CD4-positive, CD25-positive, alpha-beta regulatory T cell (primary cell): ENCODE data around the gene SERPINB5. TPM values are rescaled to one million over a fixed set of nuclear protein-coding genes. Genes with fewer than 3 reads are reported as not detected.
"Not testable (repeated sequence)": the region's sequence is repeated elsewhere in the genome, so short reads cannot be mapped to it uniquely, and the experiment has no call there.

Source experiments
- ATAC-seq, 2 donors: fragments of 150-1000 bp; cut with Tn5 transposase; one replicate each; pipeline ENCODE4 v1.10.0; 2021; ENCODE audit warnings: low read depth in 2 of 2, moderate number of reproducible peaks in 2 of 2, moderate library complexity in 1 of 2
- DNase-seq, 3 donors: peaks; one replicate each; pipeline versions ENCODE4 v3.0.0 to v3.0.0-alpha.2; 2012 to 2022; ENCODE audit warnings: mixed read lengths in 1 of 3
- H3K27ac ChIP-seq: one replicate; pipeline ENCODE4 v1.7.0; 2013; ENCODE audit warnings: mild to moderate bottlenecking, low read length; ENCODE audit not compliant: insufficient read depth, poor library complexity, severe bottlenecking
- H3K27me3 ChIP-seq: one replicate; pipeline ENCODE4 v1.7.0; 2013; ENCODE audit warnings: low read length; ENCODE audit not compliant: control insufficient read depth, insufficient read depth
- H3K36me3 ChIP-seq: one replicate; pipeline ENCODE4 v1.7.0; 2013; ENCODE audit warnings: mild to moderate bottlenecking, low read length, moderate library complexity; ENCODE audit not compliant: control insufficient read depth, insufficient read depth
- H3K4me1 ChIP-seq: 2 replicates; pipeline ENCODE4 v1.7.0; 2013; ENCODE audit warnings: mild to moderate bottlenecking, low read length; ENCODE audit not compliant: insufficient read depth, control insufficient read depth, poor library complexity, severe bottlenecking
- H3K4me3 ChIP-seq: one replicate; pipeline ENCODE4 v1.7.0; 2013; ENCODE audit warnings: low read depth, mild to moderate bottlenecking, low read length, moderate library complexity
- H3K9me3 ChIP-seq, 2 experiments: 1 replicate in 1 of 2; 2 replicates in 1 of 2; pipeline ENCODE4 v1.7.0; 2013; ENCODE audit warnings: low read length in 2 of 2, mild to moderate bottlenecking in 1 of 2, moderate library complexity in 1 of 2; ENCODE audit not compliant: control insufficient read depth in 2 of 2
- H3K27ac Mint-ChIP-seq, 3 donors: one replicate each; pipeline ENCODE4 v1.8.0; 2020 to 2022; ENCODE audit warnings: mild to moderate bottlenecking in 3 of 3, mixed read lengths in 3 of 3, moderate library complexity in 2 of 3
- H3K27me3 Mint-ChIP-seq: one replicate; pipeline ENCODE4 v1.8.0; 2022; ENCODE audit warnings: mild to moderate bottlenecking, mixed read lengths
- H3K36me3 Mint-ChIP-seq: one replicate; pipeline ENCODE4 v1.8.0; 2020; ENCODE audit warnings: mixed read lengths
- H3K4me1 Mint-ChIP-seq, 4 donors: one replicate each; pipeline ENCODE4 v1.8.0; 2020 to 2022; ENCODE audit warnings: mixed read lengths in 4 of 4, mild to moderate bottlenecking in 1 of 4
- H3K4me3 Mint-ChIP-seq, 4 donors: one replicate each; pipeline ENCODE4 v1.8.0; 2020 to 2022; ENCODE audit warnings: mild to moderate bottlenecking in 4 of 4, mixed read lengths in 4 of 4, moderate library complexity in 3 of 4
- H3K9me3 Mint-ChIP-seq, 7 donors: one replicate each; pipeline ENCODE4 v1.8.0; 2020 to 2022; ENCODE audit warnings: mixed read lengths in 7 of 7, mild to moderate bottlenecking in 3 of 7, moderate library complexity in 2 of 7
- polyA plus RNA-seq, 4 donors: library from polyadenylated mRNA; unstranded; fragments of 300-500 nt; fragmentation: Illumina TruSeq; gene quantifications; one replicate each; pipeline ENCODE4 v1.2.3, GENCODE V29; 2021
- total RNA-seq: library from RNA; stranded (reverse); gene quantifications from one replicate; pipeline ENCODE4 v1.2.3, GENCODE V29; 2022

SERPINB5 gene
- total and polyA plus RNA-seq, 5 donors from 2014 or later = not detected

DNA sequence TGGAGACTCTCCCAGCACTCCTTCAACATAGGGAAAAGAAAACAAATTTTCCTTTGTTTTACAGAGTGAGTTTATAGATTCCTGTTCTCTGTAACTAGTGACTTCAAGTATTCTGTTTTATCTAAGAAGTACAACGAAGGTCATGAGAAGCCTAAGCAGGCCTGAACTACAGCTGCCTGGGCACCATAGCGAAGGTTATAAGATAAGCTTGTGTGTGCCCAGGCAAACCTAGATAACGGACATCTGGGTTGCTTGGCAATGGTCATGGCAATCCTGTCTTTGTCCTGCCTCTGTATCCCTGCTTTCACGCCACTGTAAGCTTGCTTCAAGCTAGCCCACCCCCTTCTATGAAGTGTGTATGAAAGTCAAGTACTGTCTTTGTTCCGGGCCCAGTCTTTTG lies 24.0 kb upstream of the SERPINB5 start:
- ATAC-seq, H3K27ac ChIP-seq, H3K36me3 ChIP-seq, H3K4me3 Mint-ChIP-seq, H3K9me3 Mint-ChIP-seq, H3K9me3 ChIP-seq, H3K4me3 ChIP-seq, DNase-seq, H3K36me3 Mint-ChIP-seq, H3K27me3 ChIP-seq, H3K4me1 Mint-ChIP-seq, H3K27ac Mint-ChIP-seq, H3K4me1 ChIP-seq, H3K27me3 Mint-ChIP-seq: not testable (repeated sequence)

- H3K9me3 Mint-ChIP-seq = no peaks in the 10 kb centered on the region
- H3K27me3 ChIP-seq = no peaks in the 10 kb centered on the region
- DNase-seq = no peak
- no peaks in the 10 kb centered on the region for H3K4me1 ChIP-seq
- H3K36me3 Mint-ChIP-seq = no peaks in the 10 kb centered on the region
- H3K27me3 Mint-ChIP-seq = no peaks in the 10 kb centered on the region
- ATAC-seq = no peak
- H3K4me3 ChIP-seq = no peak overlapping the region
- no peak overlapping the region for H3K4me3 Mint-ChIP-seq
- H3K4me1 Mint-ChIP-seq = no peaks in the 10 kb centered on the region
- H3K27ac ChIP-seq = no peak overlapping the region
- no peak overlapping the region for H3K27ac Mint-ChIP-seq
- no peaks in the 10 kb centered on the region for H3K36me3 ChIP-seq
- no peaks in the 10 kb centered on the region for H3K9me3 ChIP-seq
Observed at GRCh38 chr18:63454497-63454896, 22.3 kb upstream of the SERPINB5 start.

DNA sequence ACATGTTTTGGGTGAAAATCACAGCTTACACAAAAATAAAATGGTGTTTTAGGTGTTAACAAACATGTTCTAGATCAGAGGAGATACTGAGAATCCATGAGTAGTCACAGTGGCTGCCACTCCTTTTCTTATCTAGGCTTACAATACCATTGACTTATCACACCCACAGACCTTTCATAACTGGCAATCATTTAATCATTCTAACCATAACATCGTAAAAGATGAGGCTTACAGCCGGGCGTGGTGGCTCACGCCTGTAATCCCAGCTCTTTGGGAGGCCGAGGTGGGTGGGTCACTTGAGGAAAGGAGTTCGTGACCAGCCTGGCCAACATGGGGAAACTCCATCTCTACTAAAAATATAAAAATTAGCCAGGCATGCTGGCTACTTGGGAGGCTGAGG lies 18.8 kb upstream of the SERPINB5 start:
- peaks cover 25% of the 10 kb centered on the region for H3K27me3 Mint-ChIP-seq
- no peak overlapping the region for H3K4me3 Mint-ChIP-seq
- Histone ChIP-seq H3K9me3 (no peaks in the 10 kb centered on the region), H3K4me3 (no peak overlapping the region), H3K27ac (no peak overlapping the region), H3K27me3 (peaks cover 3% of the 10 kb centered on the region), H3K4me1 (no peaks in the 10 kb centered on the region), H3K36me3 (no peaks in the 10 kb centered on the region)
- ATAC-seq (no peak), DNase-seq (no peak)
- no peak overlapping the region for H3K27ac Mint-ChIP-seq
- peaks cover 0 to 3% (median 0%) of the 10 kb centered on the region in 7 donors for H3K9me3 Mint-ChIP-seq
- H3K4me1 Mint-ChIP-seq = no peaks in the 10 kb centered on the region
- no peaks in the 10 kb centered on the region for H3K36me3 Mint-ChIP-seq

GRCh38 chr18:63460414-63460813 lies 16.3 kb upstream of the SERPINB5 start:
- H3K9me3 ChIP-seq = no peaks in the 10 kb centered on the region
- no peak overlapping the region for H3K4me3 Mint-ChIP-seq
- no peaks in the 10 kb centered on the region for H3K4me1 ChIP-seq
- H3K27ac Mint-ChIP-seq = no peak overlapping the region
- H3K27me3 Mint-ChIP-seq = peaks cover 46% of the 10 kb centered on the region
- no peak overlapping the region for H3K4me3 ChIP-seq
- H3K4me1 Mint-ChIP-seq = no peaks in the 10 kb centered on the region
- no peak overlapping the region for H3K27ac ChIP-seq
- H3K27me3 ChIP-seq = peaks cover 18% of the 10 kb centered on the region
- H3K36me3 Mint-ChIP-seq = no peaks in the 10 kb centered on the region
- DNase-seq (no peak), ATAC-seq (no peak)
- peaks cover 0 to 3% (median 0%) of the 10 kb centered on the region in 7 donors for H3K9me3 Mint-ChIP-seq
- H3K36me3 ChIP-seq = no peaks in the 10 kb centered on the region

- H3K36me3 ChIP-seq = no peaks in the 10 kb centered on the region
- no peak for DNase-seq
- H3K27me3 Mint-ChIP-seq = peaks cover 69% of the 10 kb centered on the region
- no peaks in the 10 kb centered on the region for H3K4me1 Mint-ChIP-seq
- peaks cover 21% of the 10 kb centered on the region for H3K27me3 ChIP-seq
- H3K27ac Mint-ChIP-seq = no peak overlapping the region
- no peaks in the 10 kb centered on the region for H3K36me3 Mint-ChIP-seq
- H3K4me3 ChIP-seq = no peak overlapping the region
- no peak overlapping the region for H3K27ac ChIP-seq
- no peak overlapping the region for H3K4me3 Mint-ChIP-seq
- H3K9me3 ChIP-seq = no peaks in the 10 kb centered on the region
- ATAC-seq = no peak
- H3K4me1 ChIP-seq = no peaks in the 10 kb centered on the region
- peaks cover 0 to 3% (median 0%) of the 10 kb centered on the region in 7 donors for H3K9me3 Mint-ChIP-seq
Observed at GRCh38 chr18:63464434-63464833, 12.3 kb upstream of the SERPINB5 start.

DNA sequence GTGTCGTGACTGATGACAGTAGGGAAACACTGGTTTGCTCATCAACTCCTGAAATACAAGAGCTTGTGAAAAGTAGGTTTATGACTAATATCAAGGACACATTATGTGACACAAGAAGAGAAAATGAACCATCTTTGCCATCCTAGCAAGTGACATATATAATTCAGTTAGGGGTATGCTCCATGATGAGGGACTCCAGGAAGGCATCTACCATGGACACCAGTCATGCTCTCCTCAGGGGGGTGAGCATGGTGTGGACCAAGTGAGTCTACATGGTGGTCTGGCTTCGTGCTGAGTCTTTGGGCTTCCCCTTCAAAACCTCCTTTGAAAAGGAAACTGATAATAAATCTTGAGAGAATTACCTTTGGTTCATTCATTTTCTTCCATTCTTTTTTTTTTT lies 11.7 kb upstream of the SERPINB5 start:
- Mint-ChIP-seq H3K27me3 (peaks cover 69% of the 10 kb centered on the region), H3K4me3 (no peak overlapping the region), H3K36me3 (no peaks in the 10 kb centered on the region), H3K9me3 (peaks cover 0 to 3% (median 0%) of the 10 kb centered on the region in 7 donors), H3K4me1 (no peaks in the 10 kb centered on the region), H3K27ac (no peak overlapping the region)
- Histone ChIP-seq H3K4me3 (no peak overlapping the region), H3K27ac (no peak overlapping the region), H3K36me3 (no peaks in the 10 kb centered on the region), H3K4me1 (no peaks in the 10 kb centered on the region), H3K9me3 (no peaks in the 10 kb centered on the region), H3K27me3 (peaks cover 21% of the 10 kb centered on the region)
- no peak for ATAC-seq
- DNase-seq = no peak

DNA sequence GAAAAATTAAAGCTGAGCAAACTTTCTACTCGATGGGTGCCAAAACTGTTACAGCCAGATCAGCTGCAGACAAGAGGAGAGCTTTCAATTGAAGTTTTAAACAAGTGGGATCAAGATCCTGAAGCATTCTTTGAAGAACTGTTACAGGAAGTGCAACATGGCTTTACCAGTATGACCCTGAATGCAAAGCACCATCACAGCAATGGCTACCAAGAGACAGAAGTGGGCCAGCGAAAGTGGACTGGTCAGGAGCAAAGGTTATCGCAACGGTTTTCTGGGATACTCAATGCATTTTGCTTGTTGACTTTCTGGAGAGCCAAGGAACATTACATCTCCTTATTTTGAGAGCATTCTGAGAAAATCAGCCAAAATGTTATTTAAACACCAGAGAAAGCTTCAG lies 9.1 kb upstream of the SERPINB5 start:
- H3K4me3 Mint-ChIP-seq = no peak overlapping the region
- no peaks in the 10 kb centered on the region for H3K4me1 ChIP-seq
- no peaks in the 10 kb centered on the region for H3K4me1 Mint-ChIP-seq
- ATAC-seq (no peak), DNase-seq (no peak)
- no peaks in the 10 kb centered on the region for H3K36me3 Mint-ChIP-seq
- no peak overlapping the region for H3K27ac Mint-ChIP-seq
- no peaks in the 10 kb centered on the region for H3K36me3 ChIP-seq
- no peak overlapping the region for H3K4me3 ChIP-seq
- H3K27ac ChIP-seq = no peak overlapping the region
- H3K27me3 ChIP-seq = peaks cover 18% of the 10 kb centered on the region
- no peaks in the 10 kb centered on the region for H3K9me3 ChIP-seq
- no peaks in the 10 kb centered on the region for H3K9me3 Mint-ChIP-seq
- peaks cover 53% of the 10 kb centered on the region for H3K27me3 Mint-ChIP-seq

- no peak for DNase-seq
- no peak overlapping the region for H3K27ac ChIP-seq
- no peaks in the 10 kb centered on the region for H3K9me3 ChIP-seq
- H3K36me3 Mint-ChIP-seq = no peaks in the 10 kb centered on the region
- H3K27ac Mint-ChIP-seq = no peak overlapping the region
- peaks cover 45% of the 10 kb centered on the region for H3K27me3 Mint-ChIP-seq
- H3K4me3 Mint-ChIP-seq = no peak overlapping the region
- no peak overlapping the region for H3K4me3 ChIP-seq
- peaks cover 16% of the 10 kb centered on the region for H3K27me3 ChIP-seq
- no peaks in the 10 kb centered on the region for H3K9me3 Mint-ChIP-seq
- H3K36me3 ChIP-seq = no peaks in the 10 kb centered on the region
- ATAC-seq = no peak
- H3K4me1 ChIP-seq = no peaks in the 10 kb centered on the region
- no peaks in the 10 kb centered on the region for H3K4me1 Mint-ChIP-seq
Observed at GRCh38 chr18:63468575-63468974, 8.2 kb upstream of the SERPINB5 start.
